ENCODE data around the gene DGKB. TPM values are rescaled to one million over a fixed set of nuclear protein-coding genes. Genes with fewer than 3 reads are reported as not detected.

The DGKB gene
- total RNA-seq, 4 donors from 2014 or later = 0.07 to 0.95 (median 0.34) TPM

- Histone ChIP-seq H3K4me1 (peaks cover 0 to 15% of the 10 kb centered on the region in 2 donors), H3K9me3 (no peaks in the 10 kb centered on the region), H3K36me3 (no peaks in the 10 kb centered on the region), H3K4me3 (no peak overlapping the region), H3K27me3 (no peaks in the 10 kb centered on the region), H3K27ac (no peak overlapping the region)
- TF ChIP-seq POLR2A (IDR thresholded peaks at IDR 0.05) = no peak
- TF ChIP-seq, protein P1, sequence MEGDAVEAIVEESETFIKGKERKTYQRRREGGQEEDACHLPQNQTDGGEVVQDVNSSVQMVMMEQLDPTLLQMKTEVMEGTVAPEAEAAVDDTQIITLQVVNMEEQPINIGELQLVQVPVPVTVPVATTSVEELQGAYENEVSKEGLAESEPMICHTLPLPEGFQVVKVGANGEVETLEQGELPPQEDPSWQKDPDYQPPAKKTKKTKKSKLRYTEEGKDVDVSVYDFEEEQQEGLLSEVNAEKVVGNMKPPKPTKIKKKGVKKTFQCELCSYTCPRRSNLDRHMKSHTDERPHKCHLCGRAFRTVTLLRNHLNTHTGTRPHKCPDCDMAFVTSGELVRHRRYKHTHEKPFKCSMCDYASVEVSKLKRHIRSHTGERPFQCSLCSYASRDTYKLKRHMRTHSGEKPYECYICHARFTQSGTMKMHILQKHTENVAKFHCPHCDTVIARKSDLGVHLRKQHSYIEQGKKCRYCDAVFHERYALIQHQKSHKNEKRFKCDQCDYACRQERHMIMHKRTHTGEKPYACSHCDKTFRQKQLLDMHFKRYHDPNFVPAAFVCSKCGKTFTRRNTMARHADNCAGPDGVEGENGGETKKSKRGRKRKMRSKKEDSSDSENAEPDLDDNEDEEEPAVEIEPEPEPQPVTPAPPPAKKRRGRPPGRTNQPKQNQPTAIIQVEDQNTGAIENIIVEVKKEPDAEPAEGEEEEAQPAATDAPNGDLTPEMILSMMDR (IDR thresholded peaks at IDR 0.05 in 4 of 5, conservative IDR thresholded peaks at IDR 0.05 in 1 of 5) = no peak
- ATAC-seq (no peak), DNase-seq (no peak)
- in situ Hi-C loops (cut with MboI; ENCODE audit: low sequenced_read_pairs in 4 of 4) = no loop called here
- intact Hi-C loops (cut with DNase I; ENCODE audit: low total_unique reads) = no loop called here
Observed at GRCh38 chr7:14195871-14196270, 706.7 kb downstream of the DGKB start.

DNA sequence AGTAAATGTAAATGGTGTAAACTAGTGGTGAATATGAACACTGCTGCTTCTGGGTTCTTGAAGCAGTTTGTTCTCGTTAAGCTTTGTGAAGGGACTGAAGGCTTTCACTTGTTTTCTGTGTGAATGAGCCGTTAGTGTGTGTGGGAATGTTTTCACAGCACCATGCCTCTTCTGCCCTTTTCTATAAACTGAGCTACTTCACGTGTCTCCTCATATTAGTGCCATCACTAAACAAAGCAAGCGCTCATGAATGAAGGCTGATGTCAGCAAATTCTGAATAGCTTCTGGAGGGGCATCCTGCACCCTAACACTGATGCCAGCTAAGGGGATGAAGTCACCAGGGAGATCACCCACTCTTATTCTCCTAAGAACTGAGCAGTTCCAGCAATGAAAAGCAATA, 707.5 kb downstream of the DGKB start:
- no peaks in the 10 kb centered on the region for H3K27me3 ChIP-seq
- no peak overlapping the region for H3K27ac ChIP-seq
- intact Hi-C loops (cut with DNase I; ENCODE audit: low total_unique reads) (no loop called here), in situ Hi-C loops (cut with MboI; ENCODE audit: low sequenced_read_pairs in 4 of 4) (no loop called here)
- TF ChIP-seq, protein P1 (IDR thresholded peaks at IDR 0.05 in 4 of 5, conservative IDR thresholded peaks at IDR 0.05 in 1 of 5) = no peak
- TF ChIP-seq POLR2A (IDR thresholded peaks at IDR 0.05) = no peak
- H3K4me1 ChIP-seq = peaks cover 0 to 15% of the 10 kb centered on the region in 2 donors
- H3K9me3 ChIP-seq = no peaks in the 10 kb centered on the region
- H3K4me3 ChIP-seq = no peak overlapping the region
- no peak for DNase-seq
- no peaks in the 10 kb centered on the region for H3K36me3 ChIP-seq
- no peak for ATAC-seq

GRCh38 chr7:14191686-14192098, 710.9 kb downstream of the DGKB start:
- intact Hi-C loops (cut with DNase I; ENCODE audit: low total_unique reads) (no loop called here), in situ Hi-C loops (cut with MboI; ENCODE audit: low sequenced_read_pairs in 4 of 4) (no loop called here)
- no peaks in the 10 kb centered on the region for H3K27me3 ChIP-seq
- no peaks in the 10 kb centered on the region for H3K36me3 ChIP-seq
- H3K4me3 ChIP-seq = no peak overlapping the region
- no peak overlapping the region for H3K27ac ChIP-seq
- H3K9me3 ChIP-seq = no peaks in the 10 kb centered on the region
- ATAC-seq (no peak), DNase-seq (no peak)
- peaks cover 0 to 4% of the 10 kb centered on the region in 2 donors for H3K4me1 ChIP-seq
- no peak for TF ChIP-seq POLR2A (IDR thresholded peaks at IDR 0.05)
- TF ChIP-seq, protein P1 (IDR thresholded peaks at IDR 0.05 in 4 of 5, conservative IDR thresholded peaks at IDR 0.05 in 1 of 5) = no peak

DNA sequence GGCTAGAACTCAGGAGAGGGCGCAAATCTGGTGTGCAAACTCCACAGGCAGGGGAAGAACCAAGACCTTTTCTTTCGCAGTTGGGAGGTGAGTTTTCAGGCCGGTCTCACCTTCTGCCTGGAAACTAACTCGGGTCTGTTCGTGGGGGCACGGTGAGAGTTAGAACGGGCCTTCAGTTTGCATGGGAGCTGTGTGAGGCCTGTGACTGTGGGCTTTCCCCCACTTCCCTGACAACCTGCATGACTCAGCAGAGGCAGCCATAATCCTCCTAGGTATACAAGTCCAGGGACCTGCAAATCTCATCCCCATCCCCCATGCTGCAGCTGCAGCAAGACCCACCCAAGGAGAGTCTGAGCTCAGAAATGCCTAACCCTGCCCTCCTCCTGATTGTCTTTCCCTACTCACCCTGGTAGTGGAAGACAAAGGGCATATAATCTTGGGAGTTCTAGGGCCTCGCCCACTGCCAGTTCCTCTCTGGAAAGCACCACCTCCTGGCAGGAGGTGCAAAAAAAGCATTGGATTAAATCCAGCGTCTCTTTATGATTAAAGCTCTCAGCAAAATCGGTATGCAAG, 718.2 kb downstream of the DGKB start:
- intact Hi-C loops (cut with DNase I; ENCODE audit: low total_unique reads) (no loop called here), in situ Hi-C loops (cut with MboI; ENCODE audit: low sequenced_read_pairs in 4 of 4) (no loop called here)
- Histone ChIP-seq H3K9me3 (no peaks in the 10 kb centered on the region), H3K27ac (no peak overlapping the region), H3K4me1 (no peaks in the 10 kb centered on the region), H3K36me3 (no peaks in the 10 kb centered on the region), H3K4me3 (no peak overlapping the region), H3K27me3 (no peaks in the 10 kb centered on the region)
- ATAC-seq = no peak
- no peak for DNase-seq
- TF ChIP-seq, protein P1 (IDR thresholded peaks at IDR 0.05 in 4 of 5, conservative IDR thresholded peaks at IDR 0.05 in 1 of 5) = no peak
- no peak for TF ChIP-seq POLR2A (IDR thresholded peaks at IDR 0.05)

GRCh38 chr7:14179781-14180180, 722.8 kb downstream of the DGKB start:
- intact Hi-C loops (cut with DNase I; ENCODE audit: low total_unique reads) (no loop called here), in situ Hi-C loops (cut with MboI; ENCODE audit: low sequenced_read_pairs in 4 of 4) (no loop called here)
- H3K4me1 ChIP-seq = no peaks in the 10 kb centered on the region
- no peak for ATAC-seq
- no peak for TF ChIP-seq POLR2A (IDR thresholded peaks at IDR 0.05)
- TF ChIP-seq, protein P1 (IDR thresholded peaks at IDR 0.05 in 4 of 5, conservative IDR thresholded peaks at IDR 0.05 in 1 of 5) = no peak
- no peak for DNase-seq
- H3K9me3 ChIP-seq = no peaks in the 10 kb centered on the region
- H3K27me3 ChIP-seq = no peaks in the 10 kb centered on the region
- no peak overlapping the region for H3K4me3 ChIP-seq
- no peaks in the 10 kb centered on the region for H3K36me3 ChIP-seq
- H3K27ac ChIP-seq = no peak overlapping the region
